Endometrial microvascular endothelial cells (primary cell): ENCODE results near the gene PNMA8C. TPM values are rescaled to one million over a fixed set of nuclear protein-coding genes. Genes with fewer than 3 reads are reported as not detected.

Source experiments
- in situ Hi-C: cut with HindIII; loops from 2 replicates; pipeline ENCODE4 v1.10.0; 2017; ENCODE audit warnings: low sequenced_read_pairs, low pct_unique_long_range_greater_than_20kb; ENCODE audit errors: inconsistent ontology term
- total RNA-seq: library from RNA; depleted of rRNA; stranded (reverse); fragments of >200 nt; gene quantifications from one replicate; pipeline ENCODE4 v1.2.3, GENCODE V29; 2015; ENCODE audit errors: inconsistent ontology term

Gene PNMA8C
- total RNA-seq, 1 donor from 2014 or later: not detected

GRCh38 chr19:46392837-46393236 is 35.9 kb downstream of the PNMA8C start:
- in situ Hi-C loops: no loop called here

- in situ Hi-C loops: no loop called here
Observed at GRCh38 chr19:46392252-46392801, 36.4 kb downstream of the PNMA8C start.

- in situ Hi-C loops: no loop called here
Observed at GRCh38 chr19:46391296-46392251, 37.2 kb downstream of the PNMA8C start.

- in situ Hi-C loops: no loop called here
Observed at GRCh38 chr19:46390866-46391265, 37.9 kb downstream of the PNMA8C start.

- in situ Hi-C loops: no loop called here
Observed at GRCh38 chr19:46390121-46390858, 38.4 kb downstream of the PNMA8C start.

GRCh38 chr19:46388311-46389095 is 40.2 kb downstream of the PNMA8C start:
- in situ Hi-C loops: no loop called here

- in situ Hi-C loops: no loop called here
Observed at GRCh38 chr19:46387713-46388130, 41.0 kb downstream of the PNMA8C start.

GRCh38 chr19:46386996-46387712 is 41.6 kb downstream of the PNMA8C start:
- in situ Hi-C loops: no loop called here

- in situ Hi-C loops: no loop called here
Observed at GRCh38 chr19:46386151-46386550, 42.6 kb downstream of the PNMA8C start.

GRCh38 chr19:46385636-46386035 is 43.1 kb downstream of the PNMA8C start:
- in situ Hi-C loops: no loop called here

GRCh38 chr19:46384396-46384795 is 44.3 kb downstream of the PNMA8C start:
- in situ Hi-C loops: no loop called here

GRCh38 chr19:46383846-46384245 is 44.9 kb downstream of the PNMA8C start:
- in situ Hi-C loops: no loop called here

- in situ Hi-C loops: no loop called here
Observed at GRCh38 chr19:46383171-46383815, 45.4 kb downstream of the PNMA8C start.

- in situ Hi-C loops: no loop called here
Observed at GRCh38 chr19:46381756-46382345, 46.9 kb downstream of the PNMA8C start.

GRCh38 chr19:46381346-46381745 is 47.4 kb downstream of the PNMA8C start:
- in situ Hi-C loops: no loop called here

- in situ Hi-C loops: no loop called here
Observed at GRCh38 chr19:46380690-46381089, 48.0 kb downstream of the PNMA8C start.

GRCh38 chr19:46378268-46378667 is 50.5 kb downstream of the PNMA8C start:
- in situ Hi-C loops: no loop called here
